Measurements from ENCODE around the gene ZNF511.

Gene ZNF511

GRCh38 chr10:133275684-133276092 is 33.0 kb upstream of the ZNF511 start:
- no peak for DNase-seq

- no peak for DNase-seq
These were observed 32.6 kb upstream of the ZNF511 start for GRCh38 chr10:133276100-133276434.

- no peak for DNase-seq
These were observed 32.1 kb upstream of the ZNF511 start, which contains the start of gene ADAM8 for GRCh38 chr10:133276435-133277201. Gene ADAM8, minus strand, starts transcription at chr10:133276868. Its CDS starts 51 bp downstream, at chr10:133276817.

- no peak for DNase-seq
These were observed 31.3 kb upstream of the ZNF511 start for GRCh38 chr10:133277277-133277992.

GRCh38 chr10:133277993-133278576 is 30.6 kb upstream of the ZNF511 start:
- DNase-seq, result no peak

DNA sequence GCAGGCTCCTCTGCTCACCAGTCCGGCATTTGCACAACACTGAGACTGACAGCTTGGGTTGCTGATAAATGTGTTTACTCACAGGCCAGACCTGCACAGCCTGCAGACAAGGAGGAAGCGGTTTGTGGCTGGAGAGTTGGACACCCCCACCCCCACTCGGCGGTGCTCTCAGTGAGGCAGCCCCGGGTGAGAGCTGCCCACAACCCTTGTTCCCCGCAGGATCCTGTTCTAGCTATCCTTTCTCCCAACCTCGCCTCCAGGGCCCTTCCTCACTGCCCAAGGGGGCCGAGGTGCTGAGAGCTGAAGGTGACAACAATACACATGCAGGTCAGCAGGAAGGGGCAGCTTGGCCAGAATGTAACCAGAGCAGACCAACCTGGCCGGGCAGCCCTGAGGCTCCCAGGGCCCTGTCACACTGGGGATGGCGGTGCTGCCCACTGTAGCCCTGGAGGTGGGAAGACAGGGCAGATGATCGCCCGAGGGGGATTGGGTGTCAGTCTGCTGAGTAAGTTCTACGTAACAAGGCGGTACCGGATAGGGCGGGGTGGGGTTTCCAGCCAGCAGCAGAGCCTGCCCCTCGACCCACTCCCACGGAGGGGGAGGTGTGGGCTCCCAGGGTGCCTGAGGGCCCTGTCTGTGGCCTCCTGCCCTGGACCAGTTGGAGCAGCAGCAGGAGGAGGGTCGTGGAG is 30.0 kb upstream of the ZNF511 start:
- DNase-seq, result peak; percentile 19

GRCh38 chr10:133279326-133280226 is 29.1 kb upstream of the ZNF511 start:
- DNase-seq, result no peak

DNA sequence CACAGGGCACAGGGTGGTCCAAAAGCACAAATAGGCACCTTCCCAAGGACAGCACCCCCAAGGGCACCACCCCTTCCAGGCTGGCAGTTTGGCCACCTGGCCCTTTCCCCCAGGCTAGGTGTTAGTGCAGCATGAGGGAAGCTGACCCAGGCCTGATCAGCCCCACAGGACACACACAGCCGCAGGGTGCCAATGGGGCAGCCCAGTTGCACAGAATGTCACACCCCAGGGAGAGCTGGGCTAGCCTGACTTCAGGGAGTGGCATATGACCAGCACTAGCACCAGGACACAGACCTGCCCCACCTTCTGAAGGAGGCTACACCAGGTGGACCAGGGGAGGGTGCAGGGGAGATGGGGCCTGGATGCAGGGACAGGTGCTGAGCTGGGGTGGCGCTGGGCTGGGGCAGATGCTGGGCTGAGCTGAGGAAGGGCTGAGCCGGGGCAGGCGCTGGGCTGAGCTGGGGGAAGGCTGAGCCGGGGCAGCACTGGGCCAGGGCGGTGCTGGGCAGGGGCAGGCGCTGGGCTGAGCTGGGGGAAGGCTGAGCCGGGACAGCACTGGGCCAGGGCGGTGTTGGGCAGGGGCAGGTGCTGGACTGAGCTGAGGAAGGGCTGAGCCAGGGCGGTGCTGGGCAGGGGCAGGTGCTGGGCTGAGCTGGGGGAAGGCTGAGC is 28.2 kb upstream of the ZNF511 start:
- DNase-seq, result no peak

- DNase-seq, result no peak
These were observed 27.6 kb upstream of the ZNF511 start for GRCh38 chr10:133281084-133281483.

- DNase-seq, result no peak
These were observed 26.9 kb upstream of the ZNF511 start for GRCh38 chr10:133281628-133282372.

DNA sequence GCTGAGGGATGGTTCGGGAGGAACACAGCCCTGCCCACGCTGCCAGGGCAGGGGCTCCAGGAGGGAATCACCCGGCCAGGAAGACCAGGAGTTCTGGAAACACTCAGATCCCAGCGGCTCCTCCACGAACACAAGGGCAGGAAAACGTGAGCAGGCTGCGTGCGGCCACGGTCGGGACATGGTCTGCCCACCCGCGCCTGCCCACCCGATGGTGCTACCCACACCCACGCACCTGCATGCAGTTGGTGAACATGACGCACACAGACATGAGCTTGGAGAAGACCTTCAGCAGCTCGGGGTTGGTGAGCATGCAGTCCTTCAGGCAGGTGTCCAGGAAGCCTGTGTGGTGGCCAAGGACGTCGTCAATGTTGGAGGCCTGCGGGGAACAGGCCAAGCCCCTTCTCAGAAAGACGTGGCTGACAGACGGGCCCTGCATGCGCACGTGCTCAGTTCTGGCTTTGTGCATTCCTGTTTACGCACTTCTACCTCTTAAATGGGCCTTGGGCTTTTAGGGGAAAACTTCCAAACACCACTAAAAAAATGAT is 25.8 kb upstream of the ZNF511 start:
- no peak for DNase-seq

DNA sequence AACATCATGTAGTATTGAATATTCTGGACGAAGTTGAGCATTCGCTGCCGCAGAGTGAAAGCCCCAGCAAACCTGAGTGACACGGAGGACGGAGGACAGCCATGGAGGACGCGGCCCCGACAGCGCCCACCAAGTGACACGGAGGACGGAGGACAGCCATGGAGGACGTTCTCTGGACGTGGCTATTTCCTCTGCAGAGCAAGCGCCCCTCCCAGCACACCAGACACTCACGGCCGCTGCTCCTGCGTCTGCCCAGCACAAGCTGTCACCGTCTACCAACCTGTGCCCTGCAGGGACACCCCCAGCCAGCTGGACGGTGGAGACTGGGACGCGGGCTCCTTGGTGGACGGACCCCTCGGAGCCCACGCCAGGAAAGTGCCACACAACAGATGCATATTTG is 24.8 kb upstream of the ZNF511 start:
- DNase-seq, result no peak

DNA sequence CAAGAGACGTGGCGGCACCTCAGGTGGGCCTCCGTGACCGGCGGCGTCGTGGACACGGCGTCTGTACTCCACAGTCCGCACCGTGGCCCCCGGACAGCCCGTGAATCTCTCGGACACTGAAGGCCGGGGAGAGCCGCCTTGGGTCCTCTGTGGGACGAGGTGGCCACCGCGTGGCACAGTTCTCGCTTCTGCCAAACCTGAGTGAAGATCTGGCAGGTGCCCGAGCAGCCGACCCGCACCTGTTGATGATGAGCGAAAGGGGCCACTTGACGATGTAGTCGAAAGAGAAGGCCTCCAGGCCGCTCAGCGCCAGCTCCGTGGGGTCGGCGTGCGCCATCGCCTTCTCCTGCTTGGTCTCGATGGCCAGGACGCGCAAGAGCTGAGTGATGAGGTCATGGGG is 23.5 kb upstream of the ZNF511 start:
- DNase-seq, result no peak

GRCh38 chr10:133286366-133286765 is 22.3 kb upstream of the ZNF511 start:
- no peak for DNase-seq

GRCh38 chr10:133287832-133288500 is 20.7 kb upstream of the ZNF511 start:
- DNase-seq, result no peak

- DNase-seq, result no peak
These were observed 19.0 kb upstream of the ZNF511 start for GRCh38 chr10:133289761-133290160.

- DNase-seq, result peak; percentile 70
These were observed 15.6 kb upstream of the ZNF511 start for GRCh38 chr10:133292919-133293809.

GRCh38 chr10:133293810-133294119 is 14.9 kb upstream of the ZNF511 start:
- DNase-seq, result no peak

DNA sequence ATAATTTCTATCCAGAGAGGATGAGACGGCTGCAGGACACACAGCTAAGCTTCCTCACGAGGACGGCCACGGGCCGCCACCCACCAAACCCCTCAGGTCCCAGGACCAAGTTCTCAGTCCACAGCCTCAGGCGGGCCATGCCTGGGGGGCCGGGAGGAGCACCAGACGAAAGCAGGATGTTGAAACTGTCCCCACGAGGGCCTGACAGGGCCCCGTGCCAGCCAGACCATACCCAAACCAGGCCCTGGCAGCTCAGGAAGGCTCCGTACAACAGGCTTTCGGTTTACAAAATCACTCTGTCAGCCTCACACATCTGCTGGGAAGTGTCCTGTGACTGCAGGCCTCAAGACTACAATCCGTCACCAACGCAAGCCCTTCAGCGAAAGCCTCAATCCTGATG is 14.5 kb upstream of the ZNF511 start:
- DNase-seq, result no peak
